ENCODE measurements around the gene BRIP1. TPM values are rescaled to one million over a fixed set of nuclear protein-coding genes. Genes with fewer than 3 reads are reported as not detected.

The BRIP1 gene
- total RNA-seq, 1 experiment from 2014 or later, result 20.2 TPM

- Histone ChIP-seq H3K18ac (ENCODE audit: insufficient read length, low read depth, low read length) (no peak overlapping the region), H3K56ac (ENCODE audit: insufficient read length, low read depth, low read length) (no peak overlapping the region), H2BK12ac (ENCODE audit: insufficient read length, low read depth, low read length) (no peak overlapping the region), H3K9ac (ENCODE audit: extremely low read depth, insufficient read length, low read length) (no peak overlapping the region), H3K23ac (ENCODE audit: insufficient read length, low read depth, low read length) (no peak overlapping the region), H2BK5ac (ENCODE audit: insufficient read length, low read length) (no peak overlapping the region), H4K91ac (ENCODE audit: insufficient read length, low read depth, low read length) (no peak overlapping the region), H3K23me2 (ENCODE audit: insufficient read length, low read depth, low read length, poor library complexity, severe bottlenecking) (no peaks in the 10 kb centered on the region), H3K79me2 (ENCODE audit: insufficient read depth, low read length) (no peaks in the 10 kb centered on the region), H2AK5ac (ENCODE audit: insufficient read length, low read length) (no peak overlapping the region), H2BK120ac (ENCODE audit: low read depth, low read length, poor library complexity, severe bottlenecking) (no peak overlapping the region), H4K8ac (replicated peaks; ENCODE audit: insufficient read length, low read depth, low read length) (no peak overlapping the region), H3K4ac (ENCODE audit: low read depth, low read length) (no peak overlapping the region), H3K27ac (ENCODE audit: insufficient read length, low read depth, low read length) (no peak overlapping the region), H3K4me2 (ENCODE audit: insufficient read depth, insufficient read length, low read length) (no peak overlapping the region), H3K14ac (ENCODE audit: insufficient read depth, low read length) (no peak overlapping the region), H3K4me1 (ENCODE audit: insufficient read depth, low read length) (no peaks in the 10 kb centered on the region), H3K79me1 (ENCODE audit: insufficient read depth, low read depth, low read length, poor library complexity, severe bottlenecking) (no peaks in the 10 kb centered on the region), H3T11ph (ENCODE audit: low read length) (no peak overlapping the region), H4K20me1 (ENCODE audit: control insufficient read depth, insufficient read depth, insufficient read length) (no peaks in the 10 kb centered on the region), H4K5ac (ENCODE audit: insufficient read length, low read depth, low read length) (no peak overlapping the region), H2BK20ac (ENCODE audit: low read depth, low read length, poor library complexity, severe bottlenecking) (no peak overlapping the region), H3K27me3 (ENCODE audit: insufficient read depth, low read length) (no peaks in the 10 kb centered on the region), H3K9me3 (ENCODE audit: control insufficient read depth, low read depth, low read length) (no peaks in the 10 kb centered on the region), H2AFZ (ENCODE audit: low read length) (no peak overlapping the region), H2BK15ac (ENCODE audit: low read depth, low read length) (no peak overlapping the region)
- Mint-ChIP-seq H3K27ac (no peak overlapping the region), H3K9me3 (peaks cover 8 to 12% of the 10 kb centered on the region in 2 experiments; a peak in 3 of 5 replicates), H3K27me3 (ENCODE audit: low read depth) (no peaks in the 10 kb centered on the region), H3K4me1 (no peaks in the 10 kb centered on the region), H3K4me3 (no peak overlapping the region), H3K36me3 (ENCODE audit: insufficient read depth in 1 of 3, low read depth in 3 of 3) (peaks cover 26 to 45% (median 29%) of the 10 kb centered on the region in 3 experiments)
- WGBS (ENCODE audit: extremely low coverage, insufficient read length, low lambda C conversion rate), result 100% methylated on average over 1 of the region's 4 CpGs
- DNase-seq, result no peak
- no peak for TF ChIP-seq CTCF (conservative IDR thresholded peaks at IDR 0.05)
Observed at GRCh38 chr17:61710546-61710945, 152.8 kb downstream of the BRIP1 start.
